Activated T-cell treated with anti-CD3 and anti-CD28 coated beads, Interleukin-2, amount 50 U/mL, for 48 hours (primary cell): ENCODE data around the gene CCR5.

ENCODE experiments used
- DNase-seq, 2 experiments: peaks; one replicate each; pipeline ENCODE4 v3.0.0-alpha.2; 2020

CCR5 gene

GRCh38 chr3:46359733-46360493 is 10.8 kb upstream of the CCR5 start:
- DNase-seq = no peak

DNA sequence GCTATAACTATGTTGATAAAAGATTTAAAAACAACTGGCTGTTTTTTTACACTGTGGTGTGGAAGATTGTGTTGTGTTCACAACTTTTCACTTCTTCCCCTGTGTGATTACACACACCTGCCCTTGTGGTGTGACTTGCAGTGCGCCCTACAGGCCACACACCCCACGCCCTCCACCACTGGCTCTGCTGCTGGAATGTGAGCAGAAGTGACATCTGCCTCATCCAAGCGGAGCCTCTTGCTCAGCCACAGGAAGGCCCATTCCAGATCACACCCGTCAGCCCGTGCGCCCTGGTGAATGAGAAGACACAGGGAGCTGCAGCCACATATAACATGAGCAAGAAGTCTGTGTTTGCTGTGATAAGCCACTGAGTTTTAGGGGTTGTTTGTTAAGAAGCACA is 9.8 kb upstream of the CCR5 start:
- no peak for DNase-seq

GRCh38 chr3:46361408-46362283 is 9.1 kb upstream of the CCR5 start:
- no peak for DNase-seq

DNA sequence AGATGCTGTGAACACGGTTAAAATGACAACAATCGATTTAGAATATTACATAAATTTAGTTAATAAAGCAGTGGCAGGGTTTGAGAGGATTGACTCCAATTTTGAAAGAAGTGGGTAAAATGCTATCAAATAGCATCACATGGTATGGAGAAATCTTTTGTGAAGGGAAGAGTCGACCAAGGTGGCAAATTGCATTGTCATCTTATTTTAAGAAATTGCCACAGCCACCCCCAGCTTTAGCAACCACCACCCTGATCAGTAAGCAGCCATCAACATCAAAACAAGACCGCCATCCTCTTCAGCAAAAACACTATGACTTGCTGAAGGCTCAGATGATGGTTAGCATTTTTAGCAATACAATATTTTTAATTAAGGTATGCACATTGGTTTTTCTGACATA is 5.7 kb upstream of the CCR5 start:
- DNase-seq = no peak

- DNase-seq = no peak
These were observed 4.8 kb upstream of the CCR5 start for GRCh38 chr3:46365737-46366524.

- DNase-seq = no peak
These were observed 2.9 kb upstream of the CCR5 start for GRCh38 chr3:46367811-46368210.

GRCh38 chr3:46368569-46368968 is 2.2 kb upstream of the CCR5 start:
- DNase-seq = peak; percentile 62 to 69

GRCh38 chr3:46369151-46369550 is 1.6 kb upstream of the CCR5 start:
- peak in 1 of 2 experiments; percentile 20 for DNase-seq

- DNase-seq = peak; percentile 82 to 83
These were observed 1.0 kb upstream of the CCR5 start for GRCh38 chr3:46369675-46370132.

DNA sequence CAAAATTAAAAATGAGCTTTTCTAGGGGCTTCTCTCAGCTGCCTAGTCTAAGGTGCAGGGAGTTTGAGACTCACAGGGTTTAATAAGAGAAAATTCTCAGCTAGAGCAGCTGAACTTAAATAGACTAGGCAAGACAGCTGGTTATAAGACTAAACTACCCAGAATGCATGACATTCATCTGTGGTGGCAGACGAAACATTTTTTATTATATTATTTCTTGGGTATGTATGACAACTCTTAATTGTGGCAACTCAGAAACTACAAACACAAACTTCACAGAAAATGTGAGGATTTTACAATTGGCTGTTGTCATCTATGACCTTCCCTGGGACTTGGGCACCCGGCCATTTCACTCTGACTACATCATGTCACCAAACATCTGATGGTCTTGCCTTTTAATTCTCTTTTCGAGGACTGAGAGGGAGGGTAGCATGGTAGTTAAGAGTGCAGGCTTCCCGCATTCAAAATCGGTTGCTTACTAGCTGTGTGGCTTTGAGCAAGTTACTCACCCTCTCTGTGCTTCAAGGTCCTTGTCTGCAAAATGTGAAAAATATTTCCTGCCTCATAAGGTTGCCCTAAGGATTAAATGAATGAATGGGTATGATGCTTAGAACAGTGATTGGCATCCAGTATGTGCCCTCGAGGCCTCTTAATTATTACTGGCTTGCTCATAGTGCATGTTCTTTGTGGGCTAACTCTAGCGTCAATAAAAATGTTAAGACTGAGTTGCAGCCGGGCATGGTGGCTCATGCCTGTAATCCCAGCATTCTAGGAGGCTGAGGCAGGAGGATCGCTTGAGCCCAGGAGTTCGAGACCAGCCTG is 984 bp downstream of the CCR5 start:
- DNase-seq = no peak

GRCh38 chr3:46372492-46373359 is 2.0 kb downstream of the CCR5 start:
- no peak for DNase-seq

- DNase-seq = no peak
These were observed 4.0 kb downstream of the CCR5 start for GRCh38 chr3:46374755-46375154.

- no peak for DNase-seq
These were observed 4.5 kb downstream of the CCR5 start for GRCh38 chr3:46375218-46375617.

DNA sequence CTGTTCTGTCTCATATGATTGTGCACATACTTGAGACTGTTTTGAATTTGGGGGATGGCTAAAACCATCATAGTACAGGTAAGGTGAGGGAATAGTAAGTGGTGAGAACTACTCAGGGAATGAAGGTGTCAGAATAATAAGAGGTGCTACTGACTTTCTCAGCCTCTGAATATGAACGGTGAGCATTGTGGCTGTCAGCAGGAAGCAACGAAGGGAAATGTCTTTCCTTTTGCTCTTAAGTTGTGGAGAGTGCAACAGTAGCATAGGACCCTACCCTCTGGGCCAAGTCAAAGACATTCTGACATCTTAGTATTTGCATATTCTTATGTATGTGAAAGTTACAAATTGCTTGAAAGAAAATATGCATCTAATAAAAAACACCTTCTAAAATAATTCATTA is 5.1 kb downstream of the CCR5 start:
- DNase-seq = no peak

GRCh38 chr3:46378426-46378942 is 7.7 kb downstream of the CCR5 start:
- peak; percentile 82 to 85 for DNase-seq

DNA sequence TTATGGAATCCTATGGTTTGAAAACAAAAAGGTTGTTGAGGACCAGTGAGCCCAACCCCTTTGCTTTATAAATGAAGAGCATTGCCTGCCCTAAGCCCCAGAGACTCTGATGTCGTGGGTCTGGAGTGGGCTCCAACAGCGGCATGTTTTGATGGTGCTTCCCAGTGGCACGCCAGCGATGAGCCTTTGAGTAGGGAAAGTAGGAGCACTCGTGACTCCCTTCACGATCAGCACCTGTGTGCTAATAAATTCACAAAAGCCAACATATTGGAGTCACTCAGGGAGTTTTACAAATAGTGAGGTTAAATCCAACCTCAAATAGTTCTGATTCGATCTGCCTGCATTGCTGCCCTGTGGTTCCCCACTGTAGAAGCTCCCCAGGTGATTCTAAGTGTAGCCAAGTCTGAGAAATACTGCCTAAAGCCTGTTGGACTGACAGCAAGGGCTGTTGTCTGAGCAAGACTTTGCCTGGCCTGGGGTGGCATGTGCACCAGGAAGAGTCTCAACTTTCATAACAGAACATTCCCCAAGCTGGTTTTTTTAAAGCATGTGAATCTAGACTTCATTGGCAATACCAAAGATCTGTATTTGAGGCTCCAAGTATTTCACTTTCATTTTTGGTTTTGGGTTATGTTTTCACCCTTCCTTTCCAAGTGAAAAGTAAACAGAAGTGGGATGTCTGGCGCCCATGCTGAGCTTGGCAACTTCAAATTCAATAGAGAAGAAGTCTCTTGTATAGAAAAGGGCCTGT is 9.9 kb downstream of the CCR5 start:
- no peak for DNase-seq

DNA sequence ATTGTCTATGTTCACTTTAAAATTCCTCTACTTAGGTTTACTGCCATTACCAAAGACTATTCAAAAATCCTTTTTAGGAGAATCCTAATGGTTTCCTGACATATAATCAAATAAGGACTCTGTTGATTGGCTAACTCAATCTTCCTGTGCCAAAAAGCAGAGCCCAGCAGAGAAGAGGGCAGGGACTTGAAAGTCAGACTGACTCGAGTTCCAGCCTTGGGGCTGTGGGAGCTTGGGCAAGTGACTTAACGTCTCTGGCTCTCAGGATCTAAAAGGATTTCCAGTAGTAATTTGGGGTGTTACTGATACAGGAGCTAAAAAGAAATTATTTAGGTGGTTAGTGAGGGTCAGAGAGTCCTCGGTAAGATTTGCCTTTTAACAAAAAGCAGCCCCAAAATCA is 10.9 kb downstream of the CCR5 start:
- DNase-seq = no peak

- DNase-seq = no peak
These were observed 12.6 kb downstream of the CCR5 start for GRCh38 chr3:46383211-46383950.

- no peak for DNase-seq
These were observed 13.2 kb downstream of the CCR5 start for GRCh38 chr3:46383951-46384330.

DNA sequence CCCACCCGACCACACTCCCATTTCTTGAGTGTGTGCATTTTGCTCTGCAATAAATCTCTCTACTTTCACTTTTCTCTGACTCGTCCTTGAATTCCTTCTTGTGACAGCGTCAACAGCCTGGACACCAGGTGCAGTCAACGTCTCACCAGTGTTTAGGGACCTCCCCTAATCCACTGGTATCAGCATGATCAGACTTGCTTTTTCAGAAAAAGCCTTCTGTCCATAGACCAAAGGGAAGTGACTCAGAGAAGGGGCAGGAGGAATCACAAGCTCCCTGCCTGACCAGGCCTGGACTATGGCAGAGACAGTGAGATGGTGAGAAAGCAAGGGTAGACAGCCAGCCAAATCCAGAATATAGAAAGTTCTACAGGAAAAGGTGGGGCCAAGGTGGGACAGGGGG is 15.5 kb downstream of the CCR5 start:
- no peak for DNase-seq
